SK-N-SH treated with all-trans-retinoic acid at 6 μM for 48 hours (cell line): ENCODE measurements around the gene ARPC2.

Experiments
- BACH2 ChIP-seq: fragments of 250-450 bp; sonication (Bioruptor Pico); IDR thresholded peaks from 2 replicates; pipeline ENCODE4 v1.9.0; 2021; ENCODE audit warnings: mild to moderate bottlenecking, borderline replicate concordance
- ESRRG ChIP-seq: fragments of 250-450 bp; sonication (Bioruptor Pico); IDR thresholded peaks from 2 replicates; pipeline ENCODE4 v1.6.1; 2021; ENCODE audit warnings: mild to moderate bottlenecking
- GLIS3 ChIP-seq: fragments of 250-450 bp; sonication (Bioruptor Pico); IDR thresholded peaks from 2 replicates; pipeline ENCODE4 v1.5.0; 2020; ENCODE audit warnings: mild to moderate bottlenecking, moderate library complexity
- OSR1 ChIP-seq: fragments of 250-450 bp; sonication (Bioruptor Pico); IDR thresholded peaks from 2 replicates; pipeline ENCODE4 v1.8.0; 2022; ENCODE audit warnings: moderate library complexity, mild to moderate bottlenecking, inconsistent platforms
- PPARA ChIP-seq: fragments of 250-450 bp; sonication (Bioruptor Pico); IDR thresholded peaks from 2 replicates; pipeline ENCODE4 v1.5.0; 2020; ENCODE audit warnings: mild to moderate bottlenecking, borderline replicate concordance
- RARB ChIP-seq: fragments of 250-450 bp; sonication (Bioruptor Pico); IDR thresholded peaks from 2 replicates; pipeline ENCODE4 v1.8.0; 2021; ENCODE audit warnings: mild to moderate bottlenecking, moderate library complexity
- SNAI2 ChIP-seq: fragments of 250-450 bp; sonication (Bioruptor Pico); IDR thresholded peaks from 2 replicates; pipeline ENCODE4 v1.5.0; 2020; ENCODE audit warnings: mild to moderate bottlenecking, moderate library complexity
- ZNF565 ChIP-seq: fragments of 450-650 bp; formaldehyde crosslinking; conservative IDR thresholded peaks from 2 replicates; pipeline ENCODE4 v1.5.0; 2020; ENCODE audit warnings: low read depth, mild to moderate bottlenecking, moderate library complexity
- TF ChIP-seq, protein P1 (sequence below): fragments of 250-450 bp; sonication (Bioruptor Pico); IDR thresholded peaks from 2 replicates; pipeline ENCODE4 v1.8.0; 2020; ENCODE audit warnings: mild to moderate bottlenecking, moderate library complexity, borderline replicate concordance
- TF ChIP-seq, protein P2 (sequence below): fragments of 250-450 bp; sonication (Bioruptor Pico); IDR thresholded peaks from 2 replicates; pipeline ENCODE4 v1.5.0; 2020; ENCODE audit warnings: mild to moderate bottlenecking, moderate library complexity
- TF ChIP-seq, protein P3 (sequence below): fragments of 250-450 bp; sonication (Bioruptor Pico); IDR thresholded peaks from 2 replicates; pipeline ENCODE4 v1.8.0; 2021; ENCODE audit warnings: low read depth, mild to moderate bottlenecking, moderate library complexity, borderline replicate concordance
- TF ChIP-seq, protein P4 (sequence below): fragments of 250-450 bp; sonication (Bioruptor Pico); IDR thresholded peaks from 2 replicates; pipeline ENCODE4 v1.5.1; 2020; ENCODE audit warnings: low read depth, mild to moderate bottlenecking, moderate library complexity
- TF ChIP-seq, protein P5 (sequence below): fragments of 250-450 bp; sonication (Bioruptor Pico); IDR thresholded peaks from 2 replicates; pipeline ENCODE4 v1.5.1; 2021; ENCODE audit warnings: mild to moderate bottlenecking, moderate library complexity

DNA sequence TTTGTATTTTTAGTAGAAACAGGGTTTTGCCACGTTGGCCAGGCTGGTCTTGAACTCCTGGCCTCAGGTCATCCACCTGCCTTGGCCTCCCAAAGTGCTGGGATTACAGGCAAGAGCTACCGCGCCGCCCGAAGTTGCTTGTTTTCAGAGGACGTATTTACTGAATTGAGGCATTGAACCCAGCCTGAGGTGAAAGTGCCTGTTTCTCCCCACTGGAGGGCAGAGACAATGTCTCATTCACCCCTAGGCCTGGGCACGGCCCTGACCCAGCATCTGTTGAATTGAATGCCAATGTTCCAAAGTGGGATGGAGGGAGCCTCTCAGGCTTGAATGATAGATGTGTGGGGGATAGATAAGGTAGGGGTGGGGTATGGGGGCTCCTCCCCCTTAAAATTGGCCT is 79.9 kb downstream of the ARPC2 start:
- TF ChIP-seq BACH2 (no peak), GLIS3 (no peak), RARB (CRISPR knock-in tag) (no peak), OSR1 (CRISPR knock-in tag) (no peak), ESRRG (CRISPR knock-in tag) (no peak), PPARA (no peak), SNAI2 (no peak), ZNF565 (CRISPR knock-in tag) (no peak)
- TF ChIP-seq, protein P1, sequence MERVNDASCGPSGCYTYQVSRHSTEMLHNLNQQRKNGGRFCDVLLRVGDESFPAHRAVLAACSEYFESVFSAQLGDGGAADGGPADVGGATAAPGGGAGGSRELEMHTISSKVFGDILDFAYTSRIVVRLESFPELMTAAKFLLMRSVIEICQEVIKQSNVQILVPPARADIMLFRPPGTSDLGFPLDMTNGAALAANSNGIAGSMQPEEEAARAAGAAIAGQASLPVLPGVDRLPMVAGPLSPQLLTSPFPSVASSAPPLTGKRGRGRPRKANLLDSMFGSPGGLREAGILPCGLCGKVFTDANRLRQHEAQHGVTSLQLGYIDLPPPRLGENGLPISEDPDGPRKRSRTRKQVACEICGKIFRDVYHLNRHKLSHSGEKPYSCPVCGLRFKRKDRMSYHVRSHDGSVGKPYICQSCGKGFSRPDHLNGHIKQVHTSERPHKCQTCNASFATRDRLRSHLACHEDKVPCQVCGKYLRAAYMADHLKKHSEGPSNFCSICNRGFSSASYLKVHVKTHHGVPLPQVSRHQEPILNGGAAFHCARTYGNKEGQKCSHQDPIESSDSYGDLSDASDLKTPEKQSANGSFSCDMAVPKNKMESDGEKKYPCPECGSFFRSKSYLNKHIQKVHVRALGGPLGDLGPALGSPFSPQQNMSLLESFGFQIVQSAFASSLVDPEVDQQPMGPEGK = no peak
- TF ChIP-seq, protein P2, sequence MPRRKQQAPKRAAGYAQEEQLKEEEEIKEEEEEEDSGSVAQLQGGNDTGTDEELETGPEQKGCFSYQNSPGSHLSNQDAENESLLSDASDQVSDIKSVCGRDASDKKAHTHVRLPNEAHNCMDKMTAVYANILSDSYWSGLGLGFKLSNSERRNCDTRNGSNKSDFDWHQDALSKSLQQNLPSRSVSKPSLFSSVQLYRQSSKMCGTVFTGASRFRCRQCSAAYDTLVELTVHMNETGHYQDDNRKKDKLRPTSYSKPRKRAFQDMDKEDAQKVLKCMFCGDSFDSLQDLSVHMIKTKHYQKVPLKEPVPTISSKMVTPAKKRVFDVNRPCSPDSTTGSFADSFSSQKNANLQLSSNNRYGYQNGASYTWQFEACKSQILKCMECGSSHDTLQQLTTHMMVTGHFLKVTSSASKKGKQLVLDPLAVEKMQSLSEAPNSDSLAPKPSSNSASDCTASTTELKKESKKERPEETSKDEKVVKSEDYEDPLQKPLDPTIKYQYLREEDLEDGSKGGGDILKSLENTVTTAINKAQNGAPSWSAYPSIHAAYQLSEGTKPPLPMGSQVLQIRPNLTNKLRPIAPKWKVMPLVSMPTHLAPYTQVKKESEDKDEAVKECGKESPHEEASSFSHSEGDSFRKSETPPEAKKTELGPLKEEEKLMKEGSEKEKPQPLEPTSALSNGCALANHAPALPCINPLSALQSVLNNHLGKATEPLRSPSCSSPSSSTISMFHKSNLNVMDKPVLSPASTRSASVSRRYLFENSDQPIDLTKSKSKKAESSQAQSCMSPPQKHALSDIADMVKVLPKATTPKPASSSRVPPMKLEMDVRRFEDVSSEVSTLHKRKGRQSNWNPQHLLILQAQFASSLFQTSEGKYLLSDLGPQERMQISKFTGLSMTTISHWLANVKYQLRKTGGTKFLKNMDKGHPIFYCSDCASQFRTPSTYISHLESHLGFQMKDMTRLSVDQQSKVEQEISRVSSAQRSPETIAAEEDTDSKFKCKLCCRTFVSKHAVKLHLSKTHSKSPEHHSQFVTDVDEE (CRISPR knock-in tag) = no peak
- TF ChIP-seq, protein P3, sequence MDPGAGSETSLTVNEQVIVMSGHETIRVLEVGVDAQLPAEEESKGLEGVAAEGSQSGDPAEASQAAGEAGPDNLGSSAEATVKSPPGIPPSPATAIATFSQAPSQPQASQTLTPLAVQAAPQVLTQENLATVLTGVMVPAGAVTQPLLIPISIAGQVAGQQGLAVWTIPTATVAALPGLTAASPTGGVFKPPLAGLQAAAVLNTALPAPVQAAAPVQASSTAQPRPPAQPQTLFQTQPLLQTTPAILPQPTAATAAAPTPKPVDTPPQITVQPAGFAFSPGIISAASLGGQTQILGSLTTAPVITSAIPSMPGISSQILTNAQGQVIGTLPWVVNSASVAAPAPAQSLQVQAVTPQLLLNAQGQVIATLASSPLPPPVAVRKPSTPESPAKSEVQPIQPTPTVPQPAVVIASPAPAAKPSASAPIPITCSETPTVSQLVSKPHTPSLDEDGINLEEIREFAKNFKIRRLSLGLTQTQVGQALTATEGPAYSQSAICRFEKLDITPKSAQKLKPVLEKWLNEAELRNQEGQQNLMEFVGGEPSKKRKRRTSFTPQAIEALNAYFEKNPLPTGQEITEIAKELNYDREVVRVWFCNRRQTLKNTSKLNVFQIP (CRISPR knock-in tag) = no peak
- TF ChIP-seq, protein P4, sequence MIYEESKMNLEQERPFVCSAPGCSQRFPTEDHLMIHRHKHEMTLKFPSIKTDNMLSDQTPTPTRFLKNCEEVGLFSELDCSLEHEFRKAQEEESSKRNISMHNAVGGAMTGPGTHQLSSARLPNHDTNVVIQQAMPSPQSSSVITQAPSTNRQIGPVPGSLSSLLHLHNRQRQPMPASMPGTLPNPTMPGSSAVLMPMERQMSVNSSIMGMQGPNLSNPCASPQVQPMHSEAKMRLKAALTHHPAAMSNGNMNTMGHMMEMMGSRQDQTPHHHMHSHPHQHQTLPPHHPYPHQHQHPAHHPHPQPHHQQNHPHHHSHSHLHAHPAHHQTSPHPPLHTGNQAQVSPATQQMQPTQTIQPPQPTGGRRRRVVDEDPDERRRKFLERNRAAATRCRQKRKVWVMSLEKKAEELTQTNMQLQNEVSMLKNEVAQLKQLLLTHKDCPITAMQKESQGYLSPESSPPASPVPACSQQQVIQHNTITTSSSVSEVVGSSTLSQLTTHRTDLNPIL = no peak
- TF ChIP-seq, protein P5, sequence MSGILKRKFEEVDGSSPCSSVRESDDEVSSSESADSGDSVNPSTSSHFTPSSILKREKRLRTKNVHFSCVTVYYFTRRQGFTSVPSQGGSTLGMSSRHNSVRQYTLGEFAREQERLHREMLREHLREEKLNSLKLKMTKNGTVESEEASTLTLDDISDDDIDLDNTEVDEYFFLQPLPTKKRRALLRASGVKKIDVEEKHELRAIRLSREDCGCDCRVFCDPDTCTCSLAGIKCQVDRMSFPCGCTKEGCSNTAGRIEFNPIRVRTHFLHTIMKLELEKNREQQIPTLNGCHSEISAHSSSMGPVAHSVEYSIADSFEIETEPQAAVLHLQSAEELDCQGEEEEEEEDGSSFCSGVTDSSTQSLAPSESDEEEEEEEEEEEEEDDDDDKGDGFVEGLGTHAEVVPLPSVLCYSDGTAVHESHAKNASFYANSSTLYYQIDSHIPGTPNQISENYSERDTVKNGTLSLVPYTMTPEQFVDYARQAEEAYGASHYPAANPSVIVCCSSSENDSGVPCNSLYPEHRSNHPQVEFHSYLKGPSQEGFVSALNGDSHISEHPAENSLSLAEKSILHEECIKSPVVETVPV = no peak
